ENCODE data around the gene SPINK8. TPM values are rescaled to one million over a fixed set of nuclear protein-coding genes. Genes with fewer than 3 reads are reported as not detected.
A peak's percentile ranks its signal among the peaks of the same experiment; 100 is the strongest.

SPINK8 gene
- total RNA-seq, 3 donors from 2014 or later (not counting 1 experiment from before 2014, with no cell fraction given) = not detected

- H3K36me3 Mint-ChIP-seq = peaks cover 18% of the 10 kb centered on the region
- no peak overlapping the region for H3K4me3 Mint-ChIP-seq
- no peak overlapping the region for H3K4me3 ChIP-seq (ENCODE audit: low read length)
- DNase-seq = no peak
- H3K9me3 ChIP-seq (ENCODE audit: control insufficient read depth, insufficient read depth, low read length) = no peaks in the 10 kb centered on the region
- peak in 1 of 3 donors; percentile 32 for ATAC-seq
- no peaks in the 10 kb centered on the region for H3K9me3 Mint-ChIP-seq
- H3K27ac ChIP-seq (ENCODE audit: low read length) = no peak overlapping the region
- H3K4me1 Mint-ChIP-seq = peaks cover 20 to 31% of the 10 kb centered on the region in 2 donors
- no peaks in the 10 kb centered on the region for H3K27me3 Mint-ChIP-seq (ENCODE audit: low read depth in 2 of 2)
- H3K27ac Mint-ChIP-seq = no peak overlapping the region
- intact Hi-C loops (cut with micrococcal nuclease) = no loop called here
- H3K27me3 ChIP-seq (ENCODE audit: control insufficient read depth, insufficient read depth, low read length) = no peaks in the 10 kb centered on the region
- no peak for TF ChIP-seq CTCF (IDR thresholded peaks at IDR 0.05)
- over 99% methylated on average over 12 of the region's 12 CpGs for WGBS (ENCODE audit: insufficient coverage)
- peaks cover 46% of the 10 kb centered on the region for H3K36me3 ChIP-seq (ENCODE audit: control insufficient read depth, insufficient read depth, low read length)
- H3K4me1 ChIP-seq (ENCODE audit: control insufficient read depth, insufficient read depth, low read length) = peaks cover 19% of the 10 kb centered on the region
Observed at GRCh38 chr3:48294611-48295263, 38.7 kb downstream of the SPINK8 start.

GRCh38 chr3:48289659-48290058 lies 43.8 kb downstream of the SPINK8 start:
- WGBS (ENCODE audit: insufficient coverage) = 89% methylated on average over 1 of the region's 1 CpG
- DNase-seq (no peak), ATAC-seq (no peak)
- Mint-ChIP-seq H3K9me3 (no peaks in the 10 kb centered on the region), H3K4me1 (peaks cover 0 to 8% of the 10 kb centered on the region in 2 donors), H3K4me3 (no peak overlapping the region), H3K27me3 (ENCODE audit: low read depth in 2 of 2) (no peaks in the 10 kb centered on the region), H3K27ac (peak overlapping the region in 1 of 2 donors; percentile 47), H3K36me3 (peaks cover 15% of the 10 kb centered on the region)
- Histone ChIP-seq H3K4me1 (ENCODE audit: control insufficient read depth, insufficient read depth, low read length) (no peaks in the 10 kb centered on the region), H3K4me3 (ENCODE audit: low read length) (no peak overlapping the region), H3K27ac (ENCODE audit: low read length) (no peak overlapping the region), H3K27me3 (ENCODE audit: control insufficient read depth, insufficient read depth, low read length) (no peaks in the 10 kb centered on the region), H3K36me3 (ENCODE audit: control insufficient read depth, insufficient read depth, low read length) (peaks cover 23% of the 10 kb centered on the region), H3K9me3 (ENCODE audit: control insufficient read depth, insufficient read depth, low read length) (no peaks in the 10 kb centered on the region)
- intact Hi-C loops (cut with micrococcal nuclease) = no loop called here
- no peak for TF ChIP-seq CTCF (IDR thresholded peaks at IDR 0.05)

- ATAC-seq (no peak), DNase-seq (no peak)
- no peak overlapping the region for H3K27ac ChIP-seq (ENCODE audit: low read length)
- no peak for TF ChIP-seq CTCF (IDR thresholded peaks at IDR 0.05)
- H3K4me3 ChIP-seq (ENCODE audit: low read length) = no peak overlapping the region
- H3K36me3 ChIP-seq (ENCODE audit: control insufficient read depth, insufficient read depth, low read length) = peaks cover 4% of the 10 kb centered on the region
- Mint-ChIP-seq H3K36me3 (peaks cover 6% of the 10 kb centered on the region), H3K27ac (peak overlapping the region in 1 of 2 donors; percentile 39), H3K9me3 (no peaks in the 10 kb centered on the region), H3K4me3 (no peak overlapping the region), H3K4me1 (peaks cover 0 to 8% of the 10 kb centered on the region in 2 donors), H3K27me3 (ENCODE audit: low read depth in 2 of 2) (no peaks in the 10 kb centered on the region)
- no peaks in the 10 kb centered on the region for H3K4me1 ChIP-seq (ENCODE audit: control insufficient read depth, insufficient read depth, low read length)
- H3K27me3 ChIP-seq (ENCODE audit: control insufficient read depth, insufficient read depth, low read length) = no peaks in the 10 kb centered on the region
- H3K9me3 ChIP-seq (ENCODE audit: control insufficient read depth, insufficient read depth, low read length) = no peaks in the 10 kb centered on the region
- intact Hi-C loops (cut with micrococcal nuclease) = no loop called here
Observed at GRCh38 chr3:48287034-48287433, 46.4 kb downstream of the SPINK8 start.

GRCh38 chr3:48286308-48286707 lies 47.2 kb downstream of the SPINK8 start:
- Mint-ChIP-seq H3K9me3 (no peaks in the 10 kb centered on the region), H3K4me3 (no peak overlapping the region), H3K27ac (no peak overlapping the region), H3K36me3 (peaks cover 6% of the 10 kb centered on the region), H3K27me3 (ENCODE audit: low read depth in 2 of 2) (no peaks in the 10 kb centered on the region), H3K4me1 (peaks cover 0 to 8% of the 10 kb centered on the region in 2 donors)
- H3K9me3 ChIP-seq (ENCODE audit: control insufficient read depth, insufficient read depth, low read length) = no peaks in the 10 kb centered on the region
- no peak for ATAC-seq
- H3K27ac ChIP-seq (ENCODE audit: low read length) = no peak overlapping the region
- no peak overlapping the region for H3K4me3 ChIP-seq (ENCODE audit: low read length)
- H3K27me3 ChIP-seq (ENCODE audit: control insufficient read depth, insufficient read depth, low read length) = no peaks in the 10 kb centered on the region
- 93% methylated on average over 3 of the region's 3 CpGs for WGBS (ENCODE audit: insufficient coverage)
- H3K4me1 ChIP-seq (ENCODE audit: control insufficient read depth, insufficient read depth, low read length) = no peaks in the 10 kb centered on the region
- no peak for TF ChIP-seq CTCF (IDR thresholded peaks at IDR 0.05)
- H3K36me3 ChIP-seq (ENCODE audit: control insufficient read depth, insufficient read depth, low read length) = peaks cover 3% of the 10 kb centered on the region
- no peak for DNase-seq
- intact Hi-C loops (cut with micrococcal nuclease) = no loop called here
